GM18520 (cell line): ENCODE measurements around the gene ZNF672.

Experiments used
- ATAC-seq: cut with Tn5 transposase; IDR thresholded peaks from one replicate; pipeline ENCODE4 v1.9.1; 2021; ENCODE audit not compliant: unreplicated experiment

Gene ZNF672

DNA sequence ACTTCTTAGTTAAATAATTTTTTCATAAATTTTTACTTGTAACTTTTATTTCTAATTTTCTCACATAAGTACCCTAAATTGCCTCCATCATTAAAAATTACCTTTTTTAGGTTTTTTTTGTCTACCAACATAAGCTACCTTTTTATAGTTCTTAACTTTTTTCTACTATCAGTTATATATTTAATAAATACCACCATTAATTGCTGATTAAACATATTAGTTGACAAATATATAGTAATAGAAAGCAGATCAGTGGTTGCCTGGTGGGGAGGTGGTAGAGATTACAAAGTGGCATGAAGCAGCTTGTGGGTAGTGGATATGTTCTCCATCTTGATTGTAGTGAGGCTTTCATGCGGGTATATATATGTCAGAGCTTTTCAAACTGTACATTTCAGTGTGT lies 6.2 kb upstream of the ZNF672 start:
- ATAC-seq = no peak

DNA sequence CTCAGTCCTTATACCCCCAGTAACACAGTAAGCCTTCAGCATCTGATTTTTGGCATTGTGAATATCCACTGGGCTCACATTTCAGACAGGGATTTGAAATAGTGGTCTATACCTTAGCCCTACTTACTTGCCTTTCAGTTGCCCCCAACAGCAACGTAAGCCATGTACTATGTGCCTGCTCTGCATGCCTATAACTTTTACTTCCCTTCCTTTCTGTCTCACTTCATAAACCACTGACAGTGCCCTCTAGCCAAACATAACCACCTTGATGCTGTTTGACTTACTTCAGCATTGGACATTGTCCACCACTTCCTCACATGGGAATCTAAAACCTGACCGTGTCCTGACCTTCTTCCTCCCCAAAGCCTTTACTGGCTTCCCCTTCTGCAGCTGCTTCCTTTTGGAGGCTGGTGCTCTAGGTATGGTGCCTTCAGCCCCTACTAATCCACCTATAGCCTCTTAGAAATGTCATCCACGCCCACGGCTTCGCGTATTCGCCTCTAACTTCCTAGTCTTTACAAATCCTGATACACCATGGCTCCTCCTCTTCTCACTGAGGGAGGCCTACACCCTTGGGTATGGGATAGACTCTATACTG lies 3.6 kb upstream of the ZNF672 start:
- ATAC-seq = no peak

DNA sequence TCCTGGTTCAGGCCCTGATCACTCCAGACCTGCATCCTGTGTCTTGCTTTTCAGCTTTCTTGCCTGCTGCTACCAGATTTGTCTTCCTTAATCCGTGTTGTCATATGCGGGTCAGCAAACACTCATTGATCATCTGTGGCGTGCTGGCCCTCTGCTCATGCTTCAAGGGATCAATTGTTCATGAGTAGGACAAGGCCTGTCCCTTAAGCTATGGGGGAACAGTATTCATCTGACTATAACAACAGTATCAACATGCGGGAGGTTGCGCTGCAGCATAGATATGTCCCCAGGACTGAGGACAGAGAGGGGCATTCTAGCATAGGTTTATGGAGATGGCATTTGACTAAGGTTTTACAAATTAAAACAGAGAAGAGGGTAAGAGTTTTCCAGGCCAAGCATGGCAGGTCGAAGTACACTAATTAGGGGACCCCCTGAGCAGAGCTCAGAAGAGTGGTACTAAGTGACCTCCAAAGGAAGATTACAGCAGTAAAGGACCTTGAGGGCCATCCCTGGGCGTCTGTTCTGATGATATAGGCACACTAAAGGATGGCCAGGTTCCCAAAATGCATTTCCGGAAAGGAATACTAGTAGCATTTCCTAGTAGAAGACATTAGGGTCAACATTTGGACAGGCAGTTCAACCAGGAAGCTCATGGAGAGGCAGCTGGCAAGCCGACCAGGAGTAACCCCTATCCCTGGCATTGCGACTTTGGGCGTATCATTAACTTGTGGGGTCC lies 811 bp upstream of the ZNF672 start:
- ATAC-seq = no peak

- peak; percentile 33 for ATAC-seq
Observed at GRCh38 chr1:248838357-248839167, 538 bp downstream of the ZNF672 start.

- ATAC-seq = no peak
Observed at GRCh38 chr1:248839168-248839555, 1.1 kb downstream of the ZNF672 start.

GRCh38 chr1:248840946-248841345 lies 2.9 kb downstream of the ZNF672 start:
- ATAC-seq = no peak

DNA sequence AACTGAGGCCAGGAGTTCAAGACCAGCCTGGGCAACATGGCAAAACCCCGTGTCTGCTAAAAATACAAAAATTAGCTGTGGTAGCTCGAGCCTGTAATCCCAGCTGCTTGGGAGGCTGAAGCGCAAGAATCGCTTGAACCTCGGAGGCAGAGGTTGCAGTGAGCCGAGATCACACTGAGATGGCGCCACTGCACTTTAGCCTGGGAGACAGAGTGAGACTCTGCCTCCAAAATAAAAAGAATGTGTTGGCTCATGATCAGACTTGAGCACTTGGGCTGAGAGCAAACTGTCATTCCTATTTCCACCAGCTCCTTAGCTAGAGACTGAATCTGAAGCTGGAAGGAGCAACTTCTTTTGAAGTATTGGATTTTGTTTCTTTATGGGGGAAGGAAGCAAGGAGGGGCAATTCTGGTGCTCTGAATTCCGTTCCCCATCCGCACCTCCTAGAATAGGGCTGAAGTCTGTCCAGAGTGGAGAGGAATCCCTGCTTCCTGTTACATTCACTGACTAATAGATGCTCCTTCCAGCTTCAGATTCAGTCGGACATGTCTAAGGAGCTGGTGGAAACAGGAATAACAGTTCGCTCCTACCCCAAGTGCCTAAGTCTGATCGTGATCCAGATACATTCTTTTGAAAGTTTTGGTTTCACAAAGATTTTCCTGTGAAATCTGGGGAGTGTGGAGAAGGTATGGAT lies 3.8 kb downstream of the ZNF672 start:
- ATAC-seq = no peak

DNA sequence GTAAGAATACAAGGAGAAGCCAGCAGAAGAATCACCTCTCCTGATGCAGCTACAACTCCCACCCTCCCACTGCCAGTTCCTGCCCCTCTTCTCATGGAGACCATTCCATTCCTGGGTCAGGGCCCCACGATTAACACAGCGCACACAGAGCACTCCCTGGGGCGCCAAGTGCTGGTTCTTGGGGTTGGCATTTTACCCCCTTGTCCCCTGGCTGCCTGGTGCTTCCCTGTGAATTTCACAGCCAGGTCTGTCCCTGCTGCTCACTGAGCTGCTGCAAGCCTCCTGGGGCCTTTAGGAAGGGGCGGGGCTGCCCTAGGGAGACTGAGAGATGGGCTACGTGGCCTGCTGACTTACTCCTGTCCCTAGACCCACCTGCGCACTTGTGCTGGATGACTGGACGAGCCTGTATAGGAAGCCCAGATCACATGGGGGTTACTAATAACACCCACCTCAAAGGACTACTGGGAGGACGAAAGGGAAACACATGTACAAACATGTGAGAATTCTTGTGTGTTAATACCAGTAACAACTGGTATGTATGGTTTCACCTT lies 4.8 kb downstream of the ZNF672 start:
- peak; percentile 46 for ATAC-seq

GRCh38 chr1:248843687-248844086 lies 5.7 kb downstream of the ZNF672 start:
- ATAC-seq = no peak

DNA sequence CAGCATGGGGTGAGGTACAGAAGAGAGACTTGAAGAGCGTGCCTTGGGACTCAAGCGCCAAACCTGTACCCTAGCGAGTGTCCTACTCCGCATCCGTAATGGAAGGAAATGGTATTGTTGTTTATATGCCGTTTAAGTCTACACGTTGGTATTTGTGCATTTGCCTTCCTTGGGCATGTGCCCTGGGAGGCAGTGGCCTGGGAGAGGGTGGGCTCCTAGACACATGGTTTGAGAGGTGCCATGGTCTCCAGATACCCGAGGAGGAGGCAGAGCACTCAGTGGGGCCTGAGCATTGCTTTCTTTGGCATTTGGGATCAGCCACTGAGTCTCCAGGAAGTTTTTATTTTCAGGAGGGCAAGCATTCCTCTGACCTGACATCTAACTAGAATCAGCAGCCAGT lies 6.5 kb downstream of the ZNF672 start:
- ATAC-seq = no peak

GRCh38 chr1:248847181-248847955 lies 9.3 kb downstream of the ZNF672 start:
- ATAC-seq = no peak

DNA sequence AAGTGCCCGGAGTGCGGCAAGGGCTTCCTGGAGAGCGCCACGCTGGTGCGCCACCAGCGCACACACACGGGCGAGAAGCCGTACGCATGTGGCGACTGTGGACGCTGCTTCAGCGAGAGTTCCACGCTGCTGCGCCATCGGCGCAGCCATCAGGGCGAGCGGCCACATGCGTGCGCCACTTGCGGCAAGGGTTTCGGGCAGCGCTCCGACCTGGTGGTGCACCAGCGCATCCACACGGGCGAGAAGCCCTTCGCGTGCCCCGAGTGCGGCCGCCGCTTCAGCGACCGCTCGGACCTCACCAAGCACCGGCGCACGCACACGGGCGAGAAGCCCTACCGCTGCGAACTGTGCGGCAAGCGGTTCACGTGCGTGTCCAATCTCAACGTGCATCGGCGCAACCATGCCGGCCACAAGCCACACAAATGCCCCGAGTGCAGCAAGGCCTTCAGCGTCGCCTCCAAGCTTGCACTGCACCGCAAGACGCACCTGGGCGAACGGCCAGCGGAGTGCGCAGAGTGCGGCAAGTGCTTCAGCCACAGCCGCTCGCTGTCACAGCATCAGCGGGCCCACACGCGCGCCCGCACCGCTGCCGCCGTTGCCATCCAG lies 10.0 kb downstream of the ZNF672 start:
- no peak for ATAC-seq

DNA sequence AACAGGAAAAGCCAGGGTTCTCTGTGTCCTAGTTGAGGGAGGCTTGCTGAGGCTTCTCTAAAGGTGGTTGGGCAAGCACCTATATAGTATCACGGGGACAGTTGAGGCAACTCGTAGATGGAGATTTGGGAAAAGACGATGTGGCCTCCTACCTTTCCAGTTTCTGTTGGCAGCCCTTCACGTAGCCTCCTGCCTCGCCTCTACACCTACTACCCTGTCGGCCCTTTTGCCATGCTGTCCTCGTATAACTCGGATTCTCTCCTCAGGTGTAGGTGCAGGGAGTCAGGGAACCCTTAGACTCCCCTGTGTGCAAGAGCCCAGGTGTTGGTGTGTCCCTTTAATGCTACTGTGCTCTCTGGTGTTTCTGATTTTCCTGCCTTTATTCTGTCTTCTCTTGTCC lies 10.6 kb downstream of the ZNF672 start:
- ATAC-seq = no peak

GRCh38 chr1:248849152-248849551 lies 11.1 kb downstream of the ZNF672 start:
- no peak for ATAC-seq

- ATAC-seq = no peak
Observed at GRCh38 chr1:248849637-248850036, 11.6 kb downstream of the ZNF672 start.

GRCh38 chr1:248850124-248850523 lies 12.1 kb downstream of the ZNF672 start:
- ATAC-seq = no peak

GRCh38 chr1:248850536-248851251 lies 12.7 kb downstream of the ZNF672 start:
- no peak for ATAC-seq

GRCh38 chr1:248851390-248851789 lies 13.4 kb downstream of the ZNF672 start:
- no peak for ATAC-seq
